Kidney (tissue), 14 donors: ENCODE data around the gene APOB. TPM values are rescaled to one million over a fixed set of nuclear protein-coding genes. Genes with fewer than 3 reads are reported as not detected.

Source experiments
- DNase-seq, 5 donors: peaks; one replicate each; pipeline ENCODE4 v3.0.0-alpha.2; 2013 to 2020
- FAIRE-seq: peaks from 2 replicates; lab custom pipeline; 2012; peaks lifted over from hg19 to GRCh38; lab: Jason Lieb, UNC
- H3K27ac ChIP-seq, 2 donors: one replicate each; pipeline ENCODE4 v1.7.0; 2013; ENCODE audit warnings: low read depth in 2 of 2, low read length in 2 of 2, inconsistent platforms in 1 of 2
- H3K27me3 ChIP-seq: one replicate; pipeline ENCODE4 v1.7.1; 2013; ENCODE audit warnings: low read length, inconsistent platforms; ENCODE audit not compliant: control insufficient read depth, insufficient read depth
- H3K36me3 ChIP-seq, 3 donors: one replicate each; pipeline versions ENCODE4 v1.7.0 to v1.7.1; 2013; ENCODE audit warnings: low read length in 3 of 3, control low read depth in 1 of 3, inconsistent platforms in 1 of 3; ENCODE audit not compliant: insufficient read depth in 3 of 3, control insufficient read depth in 2 of 3
- H3K4me1 ChIP-seq, 3 donors: one replicate each; pipeline versions ENCODE4 v1.7.0 to v1.7.1; 2013; ENCODE audit warnings: low read length in 3 of 3, inconsistent platforms in 1 of 3, low read depth in 1 of 3; ENCODE audit not compliant: control insufficient read depth in 2 of 3, insufficient read depth in 2 of 3
- H3K4me3 ChIP-seq, 3 donors: one replicate each; pipeline versions ENCODE4 v1.7.0 to v1.8.1; 2013; ENCODE audit warnings: low read length in 3 of 3, control low read depth in 1 of 3, inconsistent platforms in 1 of 3
- H3K9ac ChIP-seq, 3 donors: one replicate each; pipeline versions ENCODE4 v1.7.0 to v1.7.1; 2013; ENCODE audit warnings: low read length in 3 of 3, control low read depth in 1 of 3, inconsistent platforms in 1 of 3
- H3K9me3 ChIP-seq, 3 donors: one replicate each; pipeline versions ENCODE4 v1.7.0 to v1.7.1; 2013; ENCODE audit warnings: low read length in 3 of 3, control low read depth in 1 of 3, inconsistent platforms in 1 of 3; ENCODE audit not compliant: control insufficient read depth in 2 of 3, insufficient read depth in 1 of 3
- intact Hi-C: fragments of 100-400 bp; cut with DNase I; formaldehyde crosslinking; loops from one replicate; pipeline ENCODE4 v1.11.1; 2022
- polyA plus RNA-seq: library from polyadenylated mRNA; stranded (reverse); fragments of 350-450 nt; fragmentation: Illumina TruSeq; extraction: RNeasy Lipid Tissue Mini Kit (QIAGEN cat#74804); gene quantifications from one replicate; pipeline ENCODE4 v1.2.3, GENCODE V29; 2014; ENCODE audit warnings: low read depth, low replicate concordance; ENCODE audit not compliant: insufficient read depth
- total RNA-seq: library from RNA; stranded (reverse); fragmentation: NEBNext Ultra II Directional; extraction: Animal tissue kit (Norgen Biotek cat#: 25700); gene quantifications from one replicate; pipeline ENCODE4 v1.2.1, GENCODE V29; 2021
- TF ChIP-seq, protein P1 (sequence below): IDR thresholded peaks from 3 replicates; pipeline ENCODE4 v1.5.1; 2012; ENCODE audit warnings: mild to moderate bottlenecking, moderate library complexity, borderline replicate concordance; ENCODE audit not compliant: insufficient read depth; ENCODE audit errors: extremely low read depth
- donor health status: control.
- donor health status: control.
- donor health status: control.
- donor health status: control.
- donor health status: control.
- donor health status: DM: yes; HTN: yes; CAD: no.
- donor health status: Normal renal cell carcinoma (clear cell type).

The APOB gene
- total and polyA plus RNA-seq, 2 donors from 2014 or later, result 0.11 to 0.57 TPM

DNA sequence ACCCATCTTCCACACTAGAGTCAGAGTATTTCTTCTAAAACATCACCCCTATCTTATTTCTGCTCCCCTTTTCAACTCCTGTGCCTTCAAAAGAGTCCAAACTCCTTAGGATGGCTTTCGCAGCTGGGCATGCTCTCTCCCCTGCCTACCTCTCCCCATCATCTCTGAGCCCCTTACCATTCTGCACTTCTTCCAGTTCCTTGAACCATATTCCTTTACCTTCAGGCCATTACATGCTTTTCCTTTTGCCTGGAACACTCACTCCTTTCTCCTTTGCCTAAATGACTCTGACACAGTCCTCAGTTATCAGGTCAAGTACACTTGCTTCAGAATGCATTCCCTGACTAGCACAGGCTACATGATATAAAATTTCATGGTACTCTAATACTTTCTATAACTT is 22.4 kb downstream of the APOB start:
- no peaks in the 10 kb centered on the region for H3K9me3 ChIP-seq

DNA sequence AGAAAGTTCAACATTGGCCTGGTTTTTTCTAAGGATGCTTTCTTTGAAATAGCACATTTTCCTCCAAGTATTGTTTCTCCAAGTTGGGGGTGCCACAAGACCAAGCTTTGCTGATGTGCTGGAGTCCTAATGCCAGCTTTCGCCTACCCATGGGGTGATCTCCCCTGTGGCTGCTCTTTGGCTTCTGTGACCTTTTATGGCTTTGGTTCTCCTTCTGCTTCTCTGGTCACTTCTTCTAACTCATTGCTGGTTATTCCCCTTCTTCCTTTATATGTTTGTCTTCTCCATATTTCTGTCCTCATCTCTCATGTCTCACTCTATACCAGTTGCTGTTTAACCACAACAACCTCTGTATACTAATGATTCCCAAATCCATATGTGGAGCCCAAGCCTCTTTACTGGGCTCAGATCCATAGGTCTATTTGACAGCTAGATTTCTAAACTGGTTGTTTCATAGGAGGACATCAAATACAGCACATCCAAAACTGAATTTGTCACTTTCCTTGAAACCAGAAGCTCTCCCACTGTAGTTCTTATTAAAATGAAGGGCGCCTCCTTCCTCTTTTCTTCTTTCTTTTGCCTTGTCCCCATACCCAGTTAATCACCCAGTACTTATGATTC is 23.1 kb downstream of the APOB start:
- intact Hi-C loops, result no loop called here
- Histone ChIP-seq H3K36me3 (no peaks in the 10 kb centered on the region), H3K4me3 (no peak overlapping the region), H3K4me1 (no peaks in the 10 kb centered on the region), H3K27me3 (no peaks in the 10 kb centered on the region), H3K9ac (no peak overlapping the region), H3K9me3 (no peaks in the 10 kb centered on the region), H3K27ac (no peak overlapping the region)
- no peak for FAIRE-seq
- TF ChIP-seq, protein P1, sequence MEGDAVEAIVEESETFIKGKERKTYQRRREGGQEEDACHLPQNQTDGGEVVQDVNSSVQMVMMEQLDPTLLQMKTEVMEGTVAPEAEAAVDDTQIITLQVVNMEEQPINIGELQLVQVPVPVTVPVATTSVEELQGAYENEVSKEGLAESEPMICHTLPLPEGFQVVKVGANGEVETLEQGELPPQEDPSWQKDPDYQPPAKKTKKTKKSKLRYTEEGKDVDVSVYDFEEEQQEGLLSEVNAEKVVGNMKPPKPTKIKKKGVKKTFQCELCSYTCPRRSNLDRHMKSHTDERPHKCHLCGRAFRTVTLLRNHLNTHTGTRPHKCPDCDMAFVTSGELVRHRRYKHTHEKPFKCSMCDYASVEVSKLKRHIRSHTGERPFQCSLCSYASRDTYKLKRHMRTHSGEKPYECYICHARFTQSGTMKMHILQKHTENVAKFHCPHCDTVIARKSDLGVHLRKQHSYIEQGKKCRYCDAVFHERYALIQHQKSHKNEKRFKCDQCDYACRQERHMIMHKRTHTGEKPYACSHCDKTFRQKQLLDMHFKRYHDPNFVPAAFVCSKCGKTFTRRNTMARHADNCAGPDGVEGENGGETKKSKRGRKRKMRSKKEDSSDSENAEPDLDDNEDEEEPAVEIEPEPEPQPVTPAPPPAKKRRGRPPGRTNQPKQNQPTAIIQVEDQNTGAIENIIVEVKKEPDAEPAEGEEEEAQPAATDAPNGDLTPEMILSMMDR, result no peak
- DNase-seq, result no peak

More for the DNA sequence above, 22.4 kb downstream of the APOB start:
- Histone ChIP-seq H3K27me3 (no peaks in the 10 kb centered on the region), H3K4me3 (no peak overlapping the region), H3K4me1 (no peaks in the 10 kb centered on the region), H3K36me3 (no peaks in the 10 kb centered on the region), H3K27ac (no peak overlapping the region), H3K9ac (no peak overlapping the region)
- FAIRE-seq (no peak), DNase-seq (no peak)
- intact Hi-C loops, result no loop called here
- TF ChIP-seq, protein P1, result no peak

DNA sequence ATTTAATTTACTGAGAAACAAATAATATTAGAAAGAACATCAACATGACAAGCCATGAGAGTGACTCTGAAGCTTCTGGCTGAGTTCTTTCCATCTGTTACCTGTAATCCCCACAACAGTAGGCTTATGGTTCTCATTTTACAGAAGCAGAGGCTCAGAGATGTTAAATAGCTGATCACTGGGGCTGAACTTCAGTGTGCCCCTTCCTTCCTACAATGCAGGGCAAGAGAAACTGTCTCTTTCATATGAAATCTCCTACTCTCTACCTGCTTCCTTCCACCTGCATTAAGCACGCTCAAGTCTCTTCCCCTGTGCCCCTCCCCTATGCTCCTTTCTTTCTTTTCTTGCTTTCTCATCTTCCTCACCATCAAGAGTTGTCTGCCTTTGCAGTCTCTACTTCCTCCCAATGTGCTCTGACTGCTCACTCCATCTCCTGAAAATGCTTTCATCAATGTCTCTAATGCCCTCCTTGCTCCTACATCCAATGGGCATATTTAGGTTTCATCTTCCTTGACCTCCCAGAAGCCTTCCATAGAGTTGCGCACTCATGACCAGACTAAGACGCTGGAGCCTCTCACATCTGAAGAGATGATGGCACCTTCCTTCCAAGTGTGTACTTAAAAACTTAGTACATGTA is 23.7 kb downstream of the APOB start:
- FAIRE-seq (no peak), DNase-seq (no peak)
- TF ChIP-seq, protein P1, result no peak
- Histone ChIP-seq H3K4me3 (no peak overlapping the region), H3K9me3 (no peaks in the 10 kb centered on the region), H3K4me1 (no peaks in the 10 kb centered on the region), H3K36me3 (no peaks in the 10 kb centered on the region), H3K27ac (no peak overlapping the region), H3K9ac (no peak overlapping the region), H3K27me3 (no peaks in the 10 kb centered on the region)
- intact Hi-C loops, result no loop called here
